Measurements from ENCODE around the gene HBEGF.

Gene HBEGF

DNA sequence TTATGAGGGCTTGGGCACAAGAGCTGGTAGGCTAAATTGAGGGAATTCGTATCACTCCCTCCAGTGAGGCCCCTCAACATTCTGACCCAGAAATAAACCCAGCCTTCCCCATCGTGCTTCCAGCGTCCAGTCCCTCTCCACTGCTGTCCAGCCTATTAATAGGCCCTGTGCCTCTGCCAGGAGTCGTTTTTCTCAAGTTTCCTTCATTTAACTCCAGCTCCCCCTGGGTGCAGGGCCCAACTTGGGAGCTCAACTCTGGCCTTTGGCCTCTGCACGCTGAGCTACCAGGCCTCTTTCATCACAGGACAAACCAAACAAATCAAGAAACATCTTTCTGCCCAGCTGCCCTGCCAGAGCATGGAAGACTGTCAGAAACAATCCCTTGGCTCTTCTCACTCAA is 10.0 kb downstream of the HBEGF start:
- DNase-seq (ENCODE audit: low read depth, low spot score): no peak

DNA sequence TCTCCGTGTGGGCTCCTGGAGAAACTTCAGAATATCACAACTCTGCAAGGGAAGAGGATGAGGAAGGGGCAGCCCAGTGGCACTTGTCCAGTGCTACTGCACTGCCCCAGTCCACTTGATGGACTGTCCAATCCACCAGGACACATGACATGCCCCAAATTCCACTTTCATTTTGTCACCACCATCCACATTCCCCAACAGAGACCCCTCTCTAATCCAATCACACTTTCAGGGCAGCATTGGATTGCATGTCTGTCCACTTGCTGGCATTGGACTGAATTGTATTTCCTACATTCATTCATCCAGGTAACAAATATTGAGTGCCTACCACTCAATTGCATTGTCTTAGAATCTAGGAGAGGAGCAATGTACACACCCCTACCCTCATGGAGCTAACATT is 14.8 kb downstream of the HBEGF start:
- DNase-seq (ENCODE audit: low read depth, low spot score): no peak

DNA sequence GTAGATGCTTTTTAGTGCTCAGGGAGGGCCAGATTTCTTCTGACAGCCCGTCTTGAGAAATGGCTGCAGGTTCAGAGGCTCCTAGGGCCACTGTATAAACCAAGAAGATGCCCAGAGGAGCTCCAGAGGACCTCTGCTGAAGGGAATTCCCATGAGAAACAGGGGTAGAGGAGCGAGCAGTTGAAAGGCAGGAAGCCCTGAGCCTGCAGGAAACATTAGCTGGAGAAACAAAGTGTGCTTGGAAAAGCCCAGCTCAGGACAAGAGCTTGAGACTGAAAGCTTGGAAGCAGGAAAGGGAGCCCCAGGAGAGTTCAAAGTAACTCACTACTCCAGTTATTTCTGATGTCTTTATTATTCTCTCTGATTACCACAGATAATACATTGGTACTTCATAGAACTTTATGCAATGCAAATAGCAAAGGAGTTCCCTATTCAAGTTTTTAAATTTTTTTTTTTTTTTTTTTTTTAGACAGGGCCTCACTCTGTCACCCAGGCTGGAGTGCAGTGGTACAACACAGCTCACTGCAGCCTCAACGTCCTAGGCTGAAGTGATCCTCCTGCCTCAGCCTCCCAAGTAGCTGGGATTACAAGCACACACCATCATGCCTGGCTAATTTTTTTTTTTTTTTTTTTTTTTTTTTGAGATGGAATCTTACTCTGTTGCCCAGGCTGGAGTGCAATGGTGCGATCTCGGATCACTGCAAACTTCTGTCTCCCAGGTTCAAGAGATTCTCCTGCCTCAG is 16.5 kb downstream of the HBEGF start:
- DNase-seq (ENCODE audit: low read depth, low spot score): no peak

DNA sequence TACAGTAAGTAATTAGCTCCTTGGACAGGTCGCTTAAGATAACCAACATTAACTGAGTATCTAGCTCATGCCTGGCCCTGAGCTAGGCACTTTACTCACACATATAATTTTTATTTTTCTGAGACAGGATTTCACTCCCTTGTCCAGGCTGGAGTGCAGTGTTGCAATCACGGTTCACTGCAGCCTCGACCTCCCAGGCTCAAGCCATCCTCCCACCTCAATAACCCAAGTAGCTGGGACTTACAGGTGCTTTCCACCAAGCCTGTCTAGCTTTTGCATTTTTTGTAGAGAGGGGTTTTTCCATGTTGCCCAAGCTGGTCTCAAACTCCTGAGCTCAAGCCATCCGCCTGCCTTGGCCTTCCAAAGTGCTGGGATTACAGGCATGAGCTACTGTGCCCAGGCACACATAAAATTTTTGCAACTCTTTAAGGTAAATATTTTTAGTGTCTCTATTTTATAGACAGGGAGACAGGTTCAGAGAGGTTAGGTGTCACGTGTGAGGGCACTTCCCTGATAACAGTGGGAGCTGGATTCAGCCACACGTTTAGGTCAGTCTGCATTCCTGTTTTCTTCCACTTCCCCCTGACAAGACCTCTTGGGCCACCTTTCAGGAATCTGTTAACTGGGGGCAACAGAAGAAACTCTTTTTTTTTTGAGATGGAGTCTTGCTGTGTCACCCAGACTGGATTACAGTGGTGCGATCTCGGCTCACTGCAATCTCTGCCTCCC is 18.2 kb downstream of the HBEGF start:
- DNase-seq (ENCODE audit: low read depth, low spot score): no peak

DNA sequence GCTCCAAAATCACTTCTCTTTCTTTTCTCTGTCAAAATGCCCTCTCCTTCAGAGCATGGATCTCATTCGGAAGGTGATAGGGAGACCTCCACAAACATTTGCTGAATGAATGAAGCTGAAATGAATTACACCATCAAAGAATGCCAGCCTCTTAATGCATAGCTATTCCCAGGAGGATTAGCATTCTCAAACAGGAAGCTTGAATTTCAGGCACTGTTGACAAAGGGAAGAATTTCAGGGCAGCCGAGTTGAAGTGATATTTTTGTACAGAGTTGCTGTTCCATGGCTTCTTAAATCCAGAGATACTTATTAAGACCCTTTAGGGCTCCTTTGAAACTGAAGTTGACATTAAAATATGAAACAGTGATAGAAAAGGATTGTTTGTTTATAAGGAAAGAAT is 18.8 kb downstream of the HBEGF start:
- DNase-seq (ENCODE audit: low read depth, low spot score): no peak

DNA sequence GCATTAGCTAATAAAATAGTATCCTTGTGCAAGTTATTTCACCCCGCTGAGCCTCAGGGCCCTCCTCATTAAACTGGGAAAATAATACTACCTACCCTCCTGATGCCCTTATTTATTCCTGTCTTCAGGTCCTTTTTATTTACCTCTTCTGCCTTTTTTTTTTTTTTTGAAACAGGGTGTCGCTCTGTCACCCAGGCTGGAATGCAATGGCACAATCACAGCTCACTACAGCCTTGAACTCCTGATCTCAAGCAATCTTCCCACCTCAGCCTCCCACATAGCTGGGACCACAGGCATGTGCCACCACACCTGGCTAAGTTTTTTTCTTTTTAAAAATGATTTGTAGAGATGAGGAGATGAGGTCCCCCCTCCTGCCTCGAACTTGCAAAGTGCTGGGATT is 20.9 kb downstream of the HBEGF start:
- no peak for DNase-seq (ENCODE audit: low read depth, low spot score)

DNA sequence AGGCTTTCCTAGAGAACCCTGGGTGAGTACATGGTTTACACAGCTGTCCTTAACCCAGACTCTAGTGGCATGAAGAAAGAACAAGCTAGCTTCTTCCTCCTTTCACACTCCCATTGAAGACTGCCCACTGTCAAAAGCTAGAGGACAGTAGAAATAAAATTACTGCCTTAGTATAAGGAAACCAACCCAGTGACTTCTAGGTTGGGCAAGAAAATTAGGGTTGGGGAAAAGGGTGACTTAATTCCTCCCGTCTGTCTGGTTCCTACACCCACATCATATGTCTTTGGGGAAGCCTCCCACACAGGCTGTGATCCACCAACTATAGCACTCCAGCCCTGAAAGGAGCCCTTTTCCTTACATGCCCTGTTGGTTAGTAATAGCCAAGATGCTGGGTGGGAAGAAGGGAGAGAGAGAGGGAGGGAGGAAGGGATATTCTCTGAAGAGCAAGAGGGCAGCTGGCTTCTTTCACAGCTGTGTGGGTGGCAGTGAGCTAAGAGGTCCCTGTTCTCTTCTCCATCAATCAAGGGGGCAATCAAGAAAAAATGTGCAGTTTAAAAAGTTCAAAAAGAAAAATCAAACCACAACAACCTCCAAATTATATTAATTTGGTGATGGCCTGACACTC is 21.7 kb downstream of the HBEGF start:
- DNase-seq (ENCODE audit: low read depth, low spot score): no peak

DNA sequence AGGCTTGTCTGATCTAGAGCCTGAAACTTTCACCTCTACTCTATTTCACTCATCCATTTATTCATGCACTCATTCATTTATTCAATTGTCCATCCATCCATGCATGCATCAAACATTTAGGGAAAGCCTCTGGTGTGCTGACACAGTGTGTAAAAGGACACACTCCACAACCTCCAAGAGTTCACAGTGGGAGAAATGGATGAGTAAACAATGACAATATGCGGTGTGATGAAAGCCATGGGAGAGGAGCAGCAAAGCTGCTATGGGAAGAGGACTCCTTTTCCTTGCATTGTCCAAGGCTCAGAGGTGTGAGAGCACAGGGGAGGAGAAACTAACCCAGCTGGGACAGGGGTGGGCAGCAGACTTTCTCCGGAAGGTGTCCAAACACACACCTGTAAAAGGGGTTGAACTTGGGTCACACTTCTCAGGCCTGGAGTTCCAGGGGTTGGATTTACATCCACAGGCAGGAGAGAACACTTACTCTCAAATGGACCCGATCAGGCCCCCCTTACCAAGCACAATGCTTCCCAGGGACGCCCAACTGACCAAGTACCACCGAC is 22.3 kb downstream of the HBEGF start:
- no peak for DNase-seq (ENCODE audit: low read depth, low spot score)

DNA sequence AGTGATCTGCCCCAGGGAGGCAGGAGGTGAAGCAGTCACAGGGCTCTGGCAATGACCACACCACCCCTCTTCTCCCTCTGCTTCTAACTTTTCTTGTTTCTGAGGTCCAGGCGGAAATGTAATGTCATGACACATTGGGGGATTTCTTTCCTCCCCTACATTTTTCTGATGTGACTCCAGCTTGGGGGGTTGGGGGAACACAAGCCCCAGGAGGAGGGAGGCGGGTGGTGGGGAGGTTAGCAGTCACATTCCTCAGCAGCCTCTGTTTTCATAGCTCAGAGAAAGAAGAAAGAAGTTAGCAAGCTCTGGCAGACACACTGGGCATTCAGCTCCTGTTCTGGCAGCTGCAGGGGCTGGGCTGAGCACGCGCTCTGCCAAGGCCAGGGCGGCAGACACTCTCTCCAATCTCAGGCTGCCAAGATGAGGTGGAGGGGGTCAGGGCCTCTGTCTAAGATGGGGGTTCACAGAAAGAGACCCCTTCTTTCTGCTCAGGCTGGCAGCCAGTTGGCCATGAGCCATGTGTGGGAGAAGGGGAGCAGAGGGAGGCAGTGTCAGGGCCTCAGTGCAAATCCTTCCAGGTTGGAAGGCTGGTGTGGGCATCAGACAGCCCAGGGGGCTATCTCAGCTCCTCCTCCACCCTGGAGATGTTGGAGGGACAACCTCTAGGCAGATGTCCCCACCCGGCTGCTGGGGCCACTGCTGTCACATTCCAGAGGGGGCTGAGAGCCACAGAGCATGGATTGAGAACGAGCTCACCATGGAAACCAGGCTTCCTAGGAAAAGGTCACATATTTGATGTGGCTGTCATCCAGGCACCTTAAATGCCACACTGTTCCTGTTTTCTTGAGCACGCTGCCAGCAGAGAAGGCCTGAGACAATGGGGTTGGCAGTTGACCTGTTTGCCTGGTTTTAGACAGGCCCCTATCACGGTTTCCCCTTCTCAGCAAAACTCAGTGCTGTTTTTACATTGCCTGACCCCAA is 23.4 kb downstream of the HBEGF start:
- no peak for DNase-seq (ENCODE audit: low read depth, low spot score)

DNA sequence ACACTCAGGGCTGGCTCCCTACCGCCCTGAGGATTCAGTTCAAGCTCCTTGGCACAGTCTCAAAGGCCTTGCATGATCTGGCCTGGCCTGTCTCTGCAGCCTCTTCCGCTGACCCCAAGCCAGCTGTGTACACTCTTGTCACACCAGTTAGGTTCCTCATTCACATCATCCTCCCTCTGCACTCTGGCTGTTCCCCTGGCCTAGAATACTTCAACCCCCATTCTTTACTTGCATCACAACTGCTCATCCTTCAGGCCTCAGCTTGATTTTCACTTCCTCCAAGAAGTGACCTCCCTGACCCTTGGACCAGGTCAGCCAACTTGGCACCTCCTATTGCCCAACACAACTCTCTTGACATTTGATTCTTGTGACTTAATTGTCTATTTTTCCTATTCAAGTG is 24.6 kb downstream of the HBEGF start:
- DNase-seq (ENCODE audit: low read depth, low spot score): no peak

DNA sequence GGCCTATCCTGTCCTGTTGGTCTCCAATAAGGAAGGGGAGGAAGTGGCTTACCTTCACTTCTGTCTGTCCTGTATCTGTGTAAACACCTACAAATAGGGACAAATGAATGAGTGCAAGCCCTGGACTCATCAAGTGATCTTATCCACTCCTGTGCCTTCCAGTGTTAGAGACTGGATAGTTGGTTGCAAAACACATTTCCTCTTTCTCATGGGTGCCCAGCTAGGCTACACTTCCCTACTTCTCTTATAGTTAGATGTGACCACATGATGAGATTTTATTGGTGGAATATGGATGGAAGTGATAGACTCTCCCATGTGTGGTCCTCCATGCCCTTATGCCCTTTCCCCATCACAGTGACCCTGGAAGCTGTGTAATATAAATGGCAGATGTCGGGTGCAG is 26.6 kb downstream of the HBEGF start:
- DNase-seq (ENCODE audit: low read depth, low spot score): no peak

DNA sequence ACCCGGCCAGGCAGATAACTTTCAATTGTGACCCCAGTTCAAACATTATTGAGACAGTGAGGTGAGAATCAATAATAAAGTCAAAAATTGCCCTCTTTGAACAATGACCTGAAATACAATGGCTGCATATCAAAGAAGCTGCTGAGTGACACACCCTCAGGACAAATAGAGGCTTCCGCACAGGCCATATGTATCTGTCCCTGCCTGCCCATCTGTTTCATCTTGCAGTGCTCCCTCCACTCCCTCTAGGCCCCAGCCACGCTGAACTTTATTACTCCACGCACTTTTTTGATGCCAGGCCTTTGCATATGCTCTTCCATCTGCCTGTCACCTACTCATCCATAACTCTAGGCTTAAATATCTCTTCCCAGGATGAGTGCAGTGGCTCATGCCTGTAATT is 27.6 kb downstream of the HBEGF start:
- DNase-seq (ENCODE audit: low read depth, low spot score): no peak

DNA sequence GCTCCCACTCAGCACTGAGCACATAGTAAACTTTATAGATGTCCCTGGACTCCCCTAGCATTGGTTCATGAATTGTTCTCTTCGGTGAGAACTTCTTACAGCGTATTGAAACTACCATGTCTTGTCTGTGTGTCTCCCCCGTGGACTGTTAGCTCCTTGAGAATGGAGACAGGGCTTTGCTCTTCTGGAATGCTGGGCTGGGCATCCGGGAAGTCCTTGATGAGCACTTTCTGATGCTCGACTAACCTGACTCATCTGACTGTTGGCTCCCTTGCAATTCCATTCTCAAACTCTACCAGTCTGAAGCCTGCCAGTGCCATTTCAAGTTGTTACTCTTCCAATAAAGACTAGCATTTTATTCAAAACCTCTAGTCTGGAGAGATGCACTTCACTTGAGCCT is 28.5 kb downstream of the HBEGF start:
- DNase-seq (ENCODE audit: low read depth, low spot score): no peak

DNA sequence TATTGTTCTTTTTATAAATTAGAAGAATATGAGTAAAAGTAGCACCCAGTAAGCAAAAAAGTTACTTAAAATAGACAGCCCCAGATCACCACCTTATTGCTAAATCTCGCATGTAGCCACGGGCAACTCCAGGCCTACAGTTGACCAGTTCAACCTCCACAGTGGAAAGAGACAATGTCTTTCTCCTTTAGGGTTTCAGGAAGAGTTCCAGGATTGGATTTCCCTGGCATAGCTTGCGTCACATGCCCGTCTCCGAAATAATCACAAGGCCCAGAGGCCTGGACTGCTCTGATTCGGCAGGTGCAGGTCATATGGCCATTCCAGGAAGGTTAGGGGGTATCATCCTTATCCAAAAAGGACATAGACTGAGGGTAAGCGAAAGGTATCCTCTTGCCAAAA is 33.6 kb downstream of the HBEGF start:
- no peak for DNase-seq (ENCODE audit: low read depth, low spot score)

DNA sequence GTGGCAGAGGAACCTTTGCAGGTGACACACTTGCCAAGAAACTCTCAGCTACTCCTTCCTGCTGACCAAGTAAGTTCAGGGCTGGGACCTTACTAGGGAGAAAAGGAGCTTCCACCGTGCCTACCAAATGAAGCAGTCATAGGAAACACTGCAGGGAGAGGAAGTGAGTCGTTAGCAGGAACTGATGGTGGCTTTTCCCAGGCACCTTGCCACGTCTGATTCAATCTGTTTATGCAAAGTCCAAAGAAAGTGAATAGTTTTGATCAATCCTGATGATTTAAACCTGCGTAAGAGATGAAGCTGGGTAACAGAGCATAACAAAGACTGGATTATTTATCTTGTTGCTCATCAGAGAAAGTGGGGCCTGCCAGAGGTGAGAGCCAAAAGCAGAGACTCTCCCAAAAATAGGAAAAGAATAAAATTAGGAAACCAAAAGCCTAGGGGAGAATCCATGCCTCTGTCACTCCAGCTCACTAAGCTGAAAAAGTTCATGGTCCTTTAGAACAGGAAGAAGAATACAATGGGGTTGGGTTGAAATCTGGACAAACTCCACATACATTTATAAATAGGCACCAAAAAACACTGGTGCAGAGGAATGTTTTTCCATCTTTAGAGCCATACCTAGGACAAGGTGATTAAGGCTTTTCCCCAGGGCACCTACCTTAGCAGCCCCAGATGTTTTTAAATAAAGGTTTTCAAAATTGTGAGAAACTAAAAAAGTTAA is 34.2 kb downstream of the HBEGF start:
- DNase-seq (ENCODE audit: low read depth, low spot score): no peak

DNA sequence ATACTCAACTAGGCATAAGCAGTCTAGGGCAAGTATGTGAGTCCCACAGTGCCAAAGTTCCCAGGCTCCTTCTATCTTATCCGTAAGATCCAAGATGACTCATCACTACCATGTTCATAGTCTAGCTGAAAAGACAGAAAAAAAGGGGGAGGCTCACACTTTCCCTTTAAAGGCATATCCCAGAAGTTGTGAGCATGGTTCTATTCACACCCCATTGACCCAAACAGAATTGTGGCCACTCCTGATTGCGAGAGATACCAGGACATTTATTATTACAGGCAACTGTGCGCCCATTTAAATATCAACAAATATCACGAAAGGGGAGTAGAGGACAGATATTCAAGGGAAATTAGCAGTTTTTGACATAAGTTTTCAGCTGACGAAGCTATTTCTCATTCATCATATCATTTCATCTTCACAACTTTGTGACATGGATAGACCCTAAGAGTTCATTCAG is 35.4 kb downstream of the HBEGF start:
- DNase-seq (ENCODE audit: low read depth, low spot score): no peak

DNA sequence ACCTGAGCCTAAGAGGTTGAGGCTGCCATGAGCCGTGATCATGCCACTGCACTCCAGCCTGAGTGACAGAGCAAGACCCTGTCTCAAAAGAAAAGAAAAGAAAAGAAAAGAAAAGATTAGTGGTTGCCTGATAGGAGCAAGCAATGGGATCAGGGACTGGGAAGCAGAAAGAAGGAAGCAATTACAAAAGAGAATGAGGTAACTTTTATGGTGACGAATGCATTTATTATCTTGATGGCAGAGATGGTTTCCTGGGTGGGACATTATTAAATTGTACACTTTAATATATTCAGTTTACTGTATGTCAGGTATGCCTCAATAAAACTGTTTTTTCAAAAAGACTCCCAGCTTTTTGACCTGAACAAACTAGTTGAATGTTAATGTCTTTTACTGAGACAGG is 36.0 kb downstream of the HBEGF start:
- DNase-seq (ENCODE audit: low read depth, low spot score): no peak

DNA sequence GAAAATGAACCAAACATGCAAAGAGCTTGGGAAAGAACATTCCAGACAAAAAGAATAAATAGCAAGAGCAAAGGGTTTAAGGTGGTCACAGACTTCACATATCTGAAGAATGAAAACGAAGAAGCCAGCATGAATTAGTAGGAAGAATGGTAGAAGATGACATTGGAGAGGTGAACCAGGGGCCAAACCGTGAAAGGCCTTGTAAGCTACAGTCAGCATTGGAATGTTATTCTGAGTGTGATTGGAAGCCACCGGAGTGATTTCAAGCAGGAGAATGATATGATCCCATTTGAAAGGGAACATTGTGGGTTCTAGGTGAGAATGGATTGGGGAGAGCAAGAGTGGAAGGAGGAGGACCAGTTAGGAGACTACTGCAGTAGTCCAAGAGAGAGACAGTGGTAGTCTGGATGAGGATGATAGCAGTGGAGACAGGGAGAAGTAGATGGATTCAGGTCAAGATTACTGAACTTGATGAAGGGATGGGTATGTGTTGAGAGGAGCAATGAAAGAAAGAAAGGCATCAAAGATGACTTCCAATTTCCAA is 36.6 kb downstream of the HBEGF start:
- DNase-seq (ENCODE audit: low read depth, low spot score): no peak

DNA sequence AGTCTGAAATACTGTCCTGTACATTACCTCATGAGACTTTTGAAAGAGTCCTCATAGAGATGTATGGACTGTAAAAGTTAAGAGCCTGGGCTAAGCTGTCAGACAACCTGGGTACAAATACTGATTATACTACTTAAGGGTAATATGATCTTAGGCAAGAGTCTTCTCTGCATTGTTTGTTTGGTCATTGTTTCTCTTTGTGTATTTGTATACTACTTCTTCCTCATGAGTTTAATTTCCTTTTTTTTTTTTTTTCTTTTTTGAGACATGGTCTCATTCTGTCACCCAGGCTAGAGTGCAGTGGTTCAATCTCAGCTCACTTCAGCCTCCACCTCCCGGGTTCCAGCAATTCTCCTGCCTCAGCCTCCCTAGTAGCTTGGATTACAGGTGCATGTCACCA is 40.9 kb downstream of the HBEGF start:
- no peak for DNase-seq (ENCODE audit: low read depth, low spot score)

DNA sequence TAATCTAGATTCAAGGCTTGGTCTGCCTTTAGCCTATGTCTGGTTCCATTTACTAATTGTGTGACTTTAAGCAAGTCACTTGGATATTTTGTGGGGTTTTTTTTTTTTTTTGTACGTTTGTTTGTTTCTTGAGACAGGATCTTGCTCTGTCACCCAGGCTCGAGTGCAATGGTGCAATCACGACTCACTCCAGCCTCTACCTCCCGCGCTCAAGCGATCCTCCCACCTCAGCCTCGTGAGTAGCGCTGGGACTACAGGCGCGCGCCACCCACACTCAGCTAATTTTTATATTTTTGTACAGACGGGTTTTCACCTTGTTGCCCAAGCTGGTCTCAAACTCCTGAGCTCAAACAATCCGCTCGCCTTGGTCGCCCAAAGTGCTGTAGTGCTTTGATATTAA is 42.4 kb downstream of the HBEGF start:
- DNase-seq (ENCODE audit: low read depth, low spot score): no peak

All from activated naive CD8-positive, alpha-beta T cell treated with anti-CD3 and anti-CD28 coated beads, Interleukin-2, amount 50 U/mL, for 16 hours (primary cell).